OCI-LY3 (cell line): ENCODE data around the gene BPIFB2.

Experiments
- EZH2phosphoT487 ChIP-seq: fragments of 200-600 bp; shearing (Covaris generic); IDR thresholded peaks from 2 replicates; pipeline ENCODE4 v1.6.1; 2018; ENCODE audit warnings: antibody characterized with exemption, mixed run types, low read depth
- TF ChIP-seq, protein P1 (sequence below): fragments of 200-600, 300-600 bp; sonication (generic); IDR thresholded peaks from 2 replicates; pipeline ENCODE4 v1.5.1; 2014; ENCODE audit warnings: antibody characterized with exemption, low read length, low read depth

DNA sequence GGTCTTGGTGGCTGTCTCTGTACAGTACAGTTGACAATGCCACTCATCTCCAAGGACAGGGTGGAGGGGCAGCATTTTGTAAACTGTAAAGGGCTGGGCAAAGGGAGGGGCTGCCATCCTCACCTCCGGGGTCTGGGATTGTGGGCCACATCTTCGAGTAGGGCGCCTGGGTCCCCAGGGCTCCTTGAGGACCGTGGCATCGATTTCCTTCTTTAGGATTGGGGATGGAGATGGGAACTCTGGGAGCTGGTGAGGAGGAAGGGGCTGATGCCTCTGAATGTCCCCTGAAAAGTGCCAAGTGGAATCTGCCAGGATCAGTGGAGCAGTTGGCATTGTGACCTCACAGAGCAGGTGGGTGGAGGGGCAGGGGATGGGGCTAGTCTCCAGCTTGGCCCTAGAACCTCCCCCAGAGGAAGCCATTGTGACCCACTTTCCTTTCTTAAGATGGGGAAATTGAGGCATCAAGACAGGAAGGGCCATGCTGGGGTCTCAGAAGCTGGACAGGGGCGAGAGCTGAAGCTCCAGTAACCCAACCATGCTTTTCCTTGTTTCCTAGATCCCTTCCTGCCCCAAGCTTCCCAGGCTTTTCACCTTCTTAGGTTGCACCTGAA is 3.3 kb upstream of the BPIFB2 start, which contains the start of gene SUN5:
- TF ChIP-seq, protein P1, sequence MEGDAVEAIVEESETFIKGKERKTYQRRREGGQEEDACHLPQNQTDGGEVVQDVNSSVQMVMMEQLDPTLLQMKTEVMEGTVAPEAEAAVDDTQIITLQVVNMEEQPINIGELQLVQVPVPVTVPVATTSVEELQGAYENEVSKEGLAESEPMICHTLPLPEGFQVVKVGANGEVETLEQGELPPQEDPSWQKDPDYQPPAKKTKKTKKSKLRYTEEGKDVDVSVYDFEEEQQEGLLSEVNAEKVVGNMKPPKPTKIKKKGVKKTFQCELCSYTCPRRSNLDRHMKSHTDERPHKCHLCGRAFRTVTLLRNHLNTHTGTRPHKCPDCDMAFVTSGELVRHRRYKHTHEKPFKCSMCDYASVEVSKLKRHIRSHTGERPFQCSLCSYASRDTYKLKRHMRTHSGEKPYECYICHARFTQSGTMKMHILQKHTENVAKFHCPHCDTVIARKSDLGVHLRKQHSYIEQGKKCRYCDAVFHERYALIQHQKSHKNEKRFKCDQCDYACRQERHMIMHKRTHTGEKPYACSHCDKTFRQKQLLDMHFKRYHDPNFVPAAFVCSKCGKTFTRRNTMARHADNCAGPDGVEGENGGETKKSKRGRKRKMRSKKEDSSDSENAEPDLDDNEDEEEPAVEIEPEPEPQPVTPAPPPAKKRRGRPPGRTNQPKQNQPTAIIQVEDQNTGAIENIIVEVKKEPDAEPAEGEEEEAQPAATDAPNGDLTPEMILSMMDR, result no peak
- TF ChIP-seq EZH2phosphoT487, result no peak
